Occipital lobe (tissue), 2 donors: Measurements from ENCODE around the gene PFAS. TPM values are rescaled to one million over a fixed set of nuclear protein-coding genes. Genes with fewer than 3 reads are reported as not detected.
"Not testable (repeated sequence)": the region's sequence is repeated elsewhere in the genome, so short reads cannot be mapped to it uniquely, and the experiment has no call there.

Experiments used
- DNase-seq: peaks from one replicate; lab custom pipeline; 2025; lab: John Stamatoyannopoulos, UW
- total RNA-seq: library from RNA; depleted of rRNA; stranded (reverse); fragments of >200 nt; gene quantifications from one replicate; pipeline ENCODE4 v1.2.3, GENCODE V29; 2014

PFAS gene
- total RNA-seq, result 20.0 TPM

- peak; percentile 85 for DNase-seq
Measured at GRCh38 chr17:8248751-8249607, at the start of gene PFAS. Gene PFAS (plus strand): TSS chr17:8249289. CDS start chr17:8253938, 4,649 bp downstream.

DNA sequence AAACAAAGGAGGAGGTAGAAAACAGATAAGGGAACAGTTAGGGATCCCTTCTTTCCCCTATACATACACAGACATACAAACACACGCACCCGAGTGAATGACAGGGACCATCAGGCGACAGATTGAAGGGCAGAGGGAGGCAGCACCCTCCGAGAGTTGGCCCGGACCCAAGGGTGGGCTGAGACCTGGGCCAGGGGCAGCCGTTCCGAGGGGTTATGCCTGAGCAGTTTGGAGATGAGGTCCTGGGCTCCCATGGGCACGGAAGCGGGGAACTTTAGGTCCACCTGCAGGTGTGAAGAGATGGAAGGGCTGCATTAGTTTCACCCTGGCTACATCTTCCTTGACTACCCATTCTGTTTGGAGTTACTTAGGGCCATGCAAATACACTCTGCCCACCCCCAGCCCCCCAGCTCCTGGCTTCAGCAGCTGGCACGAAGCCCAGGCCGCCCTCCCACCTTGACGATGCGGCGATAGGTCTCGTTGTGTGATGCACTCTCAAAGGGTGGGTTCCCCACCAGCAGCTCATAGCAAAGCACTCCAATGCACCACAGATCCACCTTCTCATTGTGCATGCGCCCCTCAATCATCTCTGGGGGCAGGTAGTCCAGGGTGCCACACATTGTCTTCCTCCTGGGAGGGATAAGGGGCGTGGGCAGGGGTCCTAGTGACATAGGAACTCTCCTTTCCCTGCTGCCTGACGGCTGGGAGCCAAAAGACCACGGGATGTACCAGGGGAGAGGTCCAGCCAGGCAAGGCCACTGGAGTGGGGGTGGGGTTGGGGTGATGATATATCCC is 44.1 kb upstream of the PFAS start:
- DNase-seq, result no peak

- no peak for DNase-seq
Measured at GRCh38 chr17:8206536-8206935, 42.6 kb upstream of the PFAS start.

DNA sequence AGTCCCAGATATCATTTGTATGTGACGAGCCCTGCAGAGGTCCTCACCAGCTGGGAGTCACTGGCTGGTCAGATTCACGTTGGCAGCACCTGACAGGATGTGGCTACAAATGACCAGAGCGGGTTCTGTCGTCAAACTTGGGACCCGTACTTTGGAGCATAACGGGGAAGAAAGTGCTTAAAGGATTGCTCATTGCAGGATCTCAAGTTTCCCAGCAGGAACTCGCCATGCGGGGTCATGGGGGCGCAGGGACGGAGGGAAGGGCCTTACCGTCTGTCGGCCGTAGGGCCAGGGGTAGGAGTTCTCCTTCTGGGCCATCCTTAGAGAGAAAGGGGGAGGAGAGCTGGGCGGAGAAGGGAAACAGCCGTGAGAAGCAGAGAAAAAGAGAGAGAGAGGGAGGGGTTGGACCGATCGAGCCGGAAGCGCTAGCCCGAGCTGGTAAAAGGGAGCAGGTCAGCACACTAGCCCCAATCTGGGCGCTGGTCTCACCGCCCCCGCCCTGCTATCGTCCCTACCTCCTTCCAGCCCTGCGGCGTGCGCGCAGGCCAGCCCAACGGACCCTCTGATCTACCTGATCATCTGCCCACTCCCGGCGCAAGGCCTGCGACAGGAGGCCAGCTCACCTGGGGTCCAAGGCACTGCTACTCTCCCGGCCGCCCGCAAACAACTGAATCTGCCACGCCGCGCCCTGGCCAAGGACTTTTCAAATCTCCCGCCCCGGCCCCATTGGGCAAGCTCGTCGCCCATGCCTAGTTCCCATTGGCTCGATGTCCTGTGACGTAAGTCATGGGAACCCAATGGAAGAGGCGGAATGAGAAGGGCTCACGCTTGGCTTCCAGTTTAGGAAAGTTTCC is 39.0 kb upstream of the PFAS start, which contains the start of gene AURKB:
AURKB (minus strand) TSS at position 669 of the 854 bp plus-strand sequence; CDS start at position 318, 351 bp downstream.
- peak; percentile 79 for DNase-seq

DNA sequence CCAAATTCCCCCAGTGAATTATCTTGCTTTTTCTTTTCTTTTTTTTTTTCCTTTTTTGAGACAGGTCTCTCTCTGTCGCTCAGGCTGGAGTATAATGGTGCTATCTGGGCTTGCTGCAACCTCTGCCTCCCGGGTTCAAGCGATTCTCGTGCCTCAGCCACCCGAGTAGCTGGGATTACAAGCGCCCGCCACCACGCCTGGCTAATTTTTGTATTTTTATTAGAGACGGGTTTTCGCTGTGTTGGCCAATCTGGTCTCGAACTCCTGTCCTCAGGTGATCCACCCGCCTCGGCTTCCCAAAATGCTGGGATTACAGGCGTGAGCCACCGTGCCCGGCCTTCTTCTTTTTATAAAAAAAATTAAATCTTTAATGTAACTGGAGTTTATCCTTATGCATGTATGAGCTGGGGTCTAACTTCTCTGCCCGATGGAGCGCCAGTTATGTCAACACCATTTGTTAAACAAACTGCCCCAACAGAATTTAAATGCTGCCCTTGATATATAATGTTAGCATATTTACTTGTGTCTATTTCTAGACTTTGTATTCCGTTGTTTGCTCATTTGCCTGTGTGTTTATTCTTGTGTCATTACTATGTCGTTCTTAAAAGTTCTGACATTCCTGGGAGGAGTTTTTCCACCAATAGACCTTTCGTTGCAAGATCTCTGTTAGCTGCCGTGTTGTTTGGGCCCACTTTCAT is 38.2 kb upstream of the PFAS start:
- DNase-seq, result no peak

DNA sequence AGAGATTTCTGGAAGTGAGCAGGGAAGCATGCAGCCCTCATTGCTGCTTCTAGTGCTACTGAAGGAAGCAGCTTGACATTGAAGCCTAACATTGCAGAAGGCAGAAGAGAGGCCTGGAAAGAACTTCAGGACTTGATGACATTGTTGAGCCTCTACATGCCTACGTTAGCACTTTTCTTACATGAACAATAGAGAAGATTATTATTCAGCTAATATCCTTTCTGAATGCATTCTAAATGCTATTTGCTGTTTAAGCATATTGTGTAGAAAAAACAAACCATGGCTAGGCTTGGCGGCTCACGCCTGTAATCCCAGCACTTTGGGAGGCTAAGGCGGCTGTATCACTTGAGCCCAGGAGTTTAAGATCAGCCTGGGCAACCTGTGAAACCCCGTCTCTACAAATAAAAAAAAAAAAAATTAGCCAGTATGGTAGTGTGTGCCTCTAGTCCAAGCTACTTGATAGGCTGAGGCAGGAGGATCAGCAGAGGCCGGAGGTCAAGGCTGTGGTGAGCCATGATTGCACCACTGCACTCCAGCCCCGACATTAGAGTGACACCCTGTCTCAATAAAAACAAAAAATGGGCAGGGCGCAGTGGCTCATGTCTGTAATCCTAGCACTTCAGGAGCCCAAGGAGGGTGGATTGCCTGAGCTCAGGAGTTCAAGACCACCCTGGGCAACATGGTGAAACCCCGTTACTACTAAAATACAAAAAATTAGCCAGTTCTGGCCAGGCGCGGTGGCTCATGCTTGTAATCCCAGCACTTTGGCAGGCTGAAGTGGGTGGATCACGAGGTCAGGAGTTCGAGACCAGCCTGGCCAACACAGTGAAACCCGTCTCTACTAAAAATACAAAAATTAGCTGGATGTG is 36.5 kb upstream of the PFAS start:
- DNase-seq, result no peak

- not testable (repeated sequence) for DNase-seq
Measured at GRCh38 chr17:8214000-8214399, 35.1 kb upstream of the PFAS start.

DNA sequence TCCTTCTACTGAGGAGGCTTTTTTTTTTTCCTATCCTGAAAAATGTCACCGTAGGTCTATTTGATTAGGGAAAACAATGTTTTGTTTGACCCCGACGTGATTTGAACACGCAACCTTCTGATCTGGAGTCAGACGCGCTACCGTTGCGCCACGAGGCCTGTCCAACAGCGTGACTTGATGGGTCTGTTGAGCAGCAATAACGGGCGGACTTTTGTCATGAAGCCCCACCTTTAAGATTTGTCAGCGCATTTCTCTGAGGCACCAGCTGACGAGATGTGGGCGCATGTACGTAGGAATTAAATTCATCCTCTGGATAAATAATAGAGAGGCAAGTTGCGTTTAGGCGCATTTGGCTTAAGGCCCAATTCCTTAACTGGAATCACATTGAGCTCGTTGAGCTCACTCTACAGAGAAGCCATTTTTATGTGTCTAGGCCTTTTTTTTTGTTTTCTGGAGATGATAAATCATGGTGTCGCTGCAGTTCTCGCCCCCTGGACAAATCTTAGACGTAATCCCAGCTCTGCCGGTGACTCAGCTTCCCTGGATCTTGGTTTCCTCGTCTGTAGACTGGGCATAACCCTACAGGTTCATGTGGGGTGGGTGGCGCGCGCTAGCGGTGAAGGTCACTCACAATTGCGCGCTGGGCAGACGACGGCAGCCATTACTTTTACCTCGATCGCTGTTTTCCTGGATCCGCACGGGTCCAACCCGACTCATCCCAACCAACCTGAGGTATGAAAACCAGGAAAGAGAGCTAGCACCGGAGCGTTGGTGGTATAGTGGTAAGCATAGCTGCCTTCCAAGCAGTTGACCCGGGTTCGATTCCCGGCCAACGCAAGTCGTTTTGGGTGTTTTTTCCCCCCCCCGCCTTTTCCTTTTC is 28.1 kb upstream of the PFAS start:
- DNase-seq, result peak; percentile 79

DNA sequence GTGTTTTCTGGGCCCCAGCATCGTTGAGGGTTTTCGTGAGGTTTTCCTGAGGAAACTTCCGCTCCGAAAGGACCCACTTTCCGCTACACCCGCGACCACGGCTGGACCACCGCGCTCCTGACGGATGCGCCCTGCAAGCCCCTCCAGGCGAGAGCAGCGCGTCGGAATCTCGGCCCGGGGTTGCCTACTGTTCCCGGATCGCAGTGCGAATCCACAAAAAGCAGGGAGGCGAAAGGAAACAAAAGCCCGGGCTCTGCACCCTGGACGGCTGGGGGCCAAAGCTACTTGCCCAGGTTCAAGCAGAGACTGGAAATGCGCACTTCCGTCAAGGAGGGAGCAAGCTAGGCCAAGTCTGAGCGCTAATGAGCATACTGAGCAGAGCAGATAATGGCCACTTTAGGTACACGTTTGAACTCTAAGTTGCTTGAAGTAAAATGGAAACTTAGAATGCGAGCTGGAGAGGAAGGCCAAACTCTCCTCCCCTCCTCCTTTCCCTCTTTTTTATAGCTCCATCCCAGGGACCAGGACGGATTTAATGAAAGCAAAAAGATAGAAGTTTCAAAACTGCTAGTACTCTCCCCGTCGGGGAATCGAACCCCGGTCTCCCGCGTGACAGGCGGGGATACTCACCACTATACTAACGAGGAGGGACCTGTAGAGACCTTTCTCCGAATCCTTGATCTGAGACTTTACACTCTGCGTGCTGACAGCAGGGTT is 27.3 kb upstream of the PFAS start:
- peak; percentile 81 for DNase-seq

DNA sequence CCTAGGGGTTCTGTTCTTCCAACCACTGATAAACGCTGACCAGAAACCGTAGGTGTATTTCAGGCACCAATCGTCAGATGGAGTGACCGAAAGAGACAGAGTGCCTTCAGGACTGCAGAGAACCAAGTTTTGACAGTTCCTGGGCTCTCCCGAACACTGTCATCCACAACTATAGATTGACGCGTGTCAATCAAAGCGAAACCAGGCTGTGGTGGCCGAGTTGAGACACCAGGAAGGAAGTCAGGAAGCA is 26.8 kb upstream of the PFAS start:
- no peak for DNase-seq

GRCh38 chr17:8222630-8223355 is 26.3 kb upstream of the PFAS start:
- peak; percentile 89 for DNase-seq

DNA sequence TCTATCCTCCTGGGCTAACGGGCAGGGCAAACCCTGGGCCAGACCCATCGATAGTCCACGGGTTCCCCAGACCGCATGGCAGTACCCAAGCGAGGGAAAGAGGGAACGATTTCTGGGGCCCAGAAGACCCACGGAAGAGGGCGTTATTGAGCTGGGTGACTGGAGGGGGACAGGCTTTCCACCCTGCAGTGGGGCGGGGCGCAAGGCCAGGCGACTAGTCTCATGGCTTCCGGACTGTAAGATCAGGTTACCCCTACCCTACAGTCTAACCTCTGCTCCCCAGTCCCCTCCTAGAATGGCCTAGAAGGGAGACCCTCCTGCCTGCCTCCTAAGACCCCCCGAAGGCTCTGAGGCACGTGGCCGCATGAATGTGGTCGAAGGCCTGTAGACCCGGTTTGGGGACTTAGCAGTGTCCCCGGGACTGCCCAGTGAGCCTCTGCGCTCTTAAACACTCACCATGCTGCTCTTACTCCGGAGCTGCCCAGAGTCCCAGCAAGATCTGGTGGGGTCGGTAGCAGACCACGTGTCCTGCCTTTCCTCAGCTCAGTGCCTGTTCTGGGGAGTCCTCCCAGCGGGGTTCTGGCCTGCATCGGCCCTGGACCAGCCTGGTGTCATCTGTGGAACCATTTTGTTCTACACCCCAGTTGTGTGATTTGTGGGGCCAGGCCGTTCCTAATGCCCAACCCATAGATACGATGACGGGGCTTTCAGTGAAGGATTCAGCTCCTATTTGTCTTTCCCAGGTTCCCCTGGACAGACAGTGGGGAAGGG is 25.5 kb upstream of the PFAS start:
- DNase-seq, result no peak

DNA sequence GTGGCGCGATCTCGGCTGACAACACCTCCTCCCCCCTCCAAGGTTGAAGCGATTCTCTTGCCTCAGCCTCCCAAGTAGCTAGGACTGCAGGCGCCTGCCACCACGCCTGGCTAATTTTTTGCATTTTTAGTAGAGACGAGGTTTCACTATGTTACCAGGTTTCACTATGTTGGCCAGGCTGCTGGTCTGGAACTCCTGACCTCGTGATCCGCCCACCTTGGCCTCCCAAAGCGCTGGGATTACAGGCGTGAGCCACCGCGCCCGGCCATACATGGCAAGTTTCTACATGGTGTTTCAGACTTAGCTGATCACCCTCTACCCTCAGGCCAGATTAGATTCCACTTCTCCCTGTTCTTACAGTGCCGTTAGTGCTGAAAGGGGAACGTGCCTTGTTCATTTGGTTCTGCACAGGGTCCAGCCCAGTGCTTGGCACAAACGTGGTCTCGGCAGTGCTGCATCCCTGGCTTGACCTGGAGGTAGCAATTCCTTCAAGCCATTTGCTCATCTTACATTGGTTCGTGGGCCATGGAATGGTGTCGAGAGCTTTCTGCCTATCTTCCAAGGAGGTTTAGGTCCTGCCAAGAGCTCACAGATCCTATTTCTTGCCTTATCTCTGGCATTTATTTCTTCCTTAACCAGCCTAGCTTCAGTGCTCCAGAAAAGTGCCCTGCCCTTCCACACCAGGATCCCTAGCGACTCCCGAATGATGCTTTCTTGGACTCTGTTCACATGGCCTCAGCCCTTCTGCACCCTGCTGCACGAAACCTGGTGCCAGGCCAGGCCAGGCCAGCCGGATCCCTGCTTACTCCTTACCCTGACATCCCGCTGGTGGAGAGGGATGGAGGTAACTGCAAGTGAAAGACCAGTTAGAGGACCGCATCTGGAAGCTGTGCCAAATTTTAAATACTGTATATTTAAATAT is 23.9 kb upstream of the PFAS start:
- no peak for DNase-seq

DNA sequence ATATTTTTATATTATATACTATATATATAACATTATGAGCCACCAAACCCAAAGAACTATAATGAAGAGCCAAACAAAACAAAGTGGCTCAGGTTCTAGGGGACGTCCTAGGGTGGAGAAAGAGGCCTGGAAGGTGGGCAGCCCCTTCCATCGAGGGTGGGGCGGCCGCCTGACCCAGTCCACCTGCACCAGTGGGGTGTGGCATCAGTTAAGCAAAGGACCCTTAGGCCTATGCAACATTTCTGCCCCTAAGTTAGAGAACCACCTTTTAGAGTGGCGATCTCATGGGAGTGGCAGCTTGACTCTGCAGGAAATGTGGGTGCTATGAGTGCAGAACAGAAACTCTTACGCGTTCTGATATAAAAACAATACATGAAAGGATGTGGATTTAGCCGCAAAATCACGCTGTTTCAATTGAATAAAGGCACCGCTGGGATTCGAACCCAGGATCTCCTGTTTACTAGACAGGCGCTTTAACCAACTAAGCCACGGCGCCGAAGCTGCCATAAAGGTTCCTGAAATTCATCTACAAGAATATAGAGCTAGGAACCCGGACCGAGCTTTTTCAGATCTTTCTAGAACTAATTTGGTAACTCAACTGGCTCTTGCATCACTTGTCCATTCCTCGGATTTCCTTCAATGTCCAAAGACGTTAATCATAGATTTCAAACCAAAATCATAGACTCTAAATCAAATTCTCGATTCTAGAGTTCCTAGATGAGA is 23.1 kb upstream of the PFAS start:
- DNase-seq, result peak; percentile 32

GRCh38 chr17:8226536-8227237 is 22.4 kb upstream of the PFAS start:
- peak; percentile 70 for DNase-seq
